ENCODE results near the gene SHROOM4.
A peak's percentile ranks its signal among the peaks of the same experiment; 100 is the strongest.

Gene SHROOM4

GRCh38 chrX:50614460-50614859, 199.5 kb downstream of the SHROOM4 start:
- no peak for DNase-seq

GRCh38 chrX:50613846-50614245, 200.1 kb downstream of the SHROOM4 start:
- no peak for DNase-seq

- no peak for DNase-seq
Observed at GRCh38 chrX:50609796-50610195, 204.2 kb downstream of the SHROOM4 start.

GRCh38 chrX:50606300-50606950, 207.6 kb downstream of the SHROOM4 start:
- DNase-seq = no peak

GRCh38 chrX:50596056-50596455, 217.9 kb downstream of the SHROOM4 start:
- no peak for DNase-seq

GRCh38 chrX:50594788-50595187, 219.2 kb downstream of the SHROOM4 start:
- DNase-seq = no peak

GRCh38 chrX:50586980-50587379, 227.0 kb downstream of the SHROOM4 start:
- DNase-seq = no peak

GRCh38 chrX:50586407-50586806, 227.6 kb downstream of the SHROOM4 start:
- DNase-seq = no peak

GRCh38 chrX:50581405-50581804, 232.6 kb downstream of the SHROOM4 start:
- DNase-seq = no peak

- peak; percentile 4 to 64 for DNase-seq
Observed at GRCh38 chrX:50579955-50580354, 234.0 kb downstream of the SHROOM4 start.

GRCh38 chrX:50577326-50577725, 236.7 kb downstream of the SHROOM4 start:
- no peak for DNase-seq

- no peak for DNase-seq
Observed at GRCh38 chrX:50567636-50568035, 246.4 kb downstream of the SHROOM4 start.

GRCh38 chrX:50565718-50566117, 248.3 kb downstream of the SHROOM4 start:
- DNase-seq = no peak
